ENCODE measurements around the gene RNF38. TPM values are rescaled to one million over a fixed set of nuclear protein-coding genes. Genes with fewer than 3 reads are reported as not detected.

RNF38 gene
- total RNA-seq, 4 donors from 2014 or later: 40.7 to 63.1 (median 49.1) TPM

GRCh38 chr9:36443581-36443980, 43.5 kb upstream of the RNF38 start:
- no peaks in the 10 kb centered on the region for H3K36me3 ChIP-seq
- H3K9me3 ChIP-seq: no peaks in the 10 kb centered on the region
- H3K4me3 ChIP-seq: no peak overlapping the region
- TF ChIP-seq CTCF (IDR thresholded peaks at IDR 0.05) (no peak), POLR2AphosphoS5 (IDR thresholded peaks at IDR 0.05) (no peak), POLR2A (IDR thresholded peaks at IDR 0.05; ENCODE audit: low read depth) (no peak), EP300 (IDR thresholded peaks at IDR 0.05) (no peak)
- intact Hi-C loops (cut with DNase I): no loop called here
- DNase-seq (ENCODE audit: extremely low spot score): no peak
- no peak overlapping the region for H3K27ac ChIP-seq (replicated peaks in 1 of 4)
- 74% methylated on average over 4 of the region's 4 CpGs for WGBS
- H3K27me3 ChIP-seq: no peaks in the 10 kb centered on the region
- H3K4me1 ChIP-seq: peaks cover 7 to 29% (median 14%) of the 10 kb centered on the region in 4 donors

- no peak for DNase-seq (ENCODE audit: extremely low spot score)
- Histone ChIP-seq H3K36me3 (no peaks in the 10 kb centered on the region), H3K4me1 (peaks cover 4 to 24% (median 10%) of the 10 kb centered on the region in 4 donors), H3K4me3 (no peak overlapping the region), H3K27ac (replicated peaks in 1 of 4) (no peak overlapping the region), H3K27me3 (no peaks in the 10 kb centered on the region), H3K9me3 (no peaks in the 10 kb centered on the region)
- intact Hi-C loops (cut with DNase I): no loop called here
- TF ChIP-seq CTCF (IDR thresholded peaks at IDR 0.05) (no peak), POLR2AphosphoS5 (IDR thresholded peaks at IDR 0.05) (no peak), POLR2A (IDR thresholded peaks at IDR 0.05; ENCODE audit: low read depth) (no peak), EP300 (IDR thresholded peaks at IDR 0.05) (no peak)
- 95% methylated on average over 6 of the region's 6 CpGs for WGBS
Measured at GRCh38 chr9:36442710-36443109, 42.6 kb upstream of the RNF38 start.

GRCh38 chr9:36441966-36442365, 41.9 kb upstream of the RNF38 start:
- Histone ChIP-seq H3K27ac (replicated peaks in 1 of 4) (no peak overlapping the region), H3K4me3 (no peak overlapping the region), H3K36me3 (no peaks in the 10 kb centered on the region), H3K4me1 (peaks cover 0 to 24% (median 7%) of the 10 kb centered on the region in 4 donors), H3K27me3 (no peaks in the 10 kb centered on the region), H3K9me3 (no peaks in the 10 kb centered on the region)
- intact Hi-C loops (cut with DNase I): no loop called here
- DNase-seq (ENCODE audit: extremely low spot score): no peak
- TF ChIP-seq CTCF (IDR thresholded peaks at IDR 0.05) (no peak), POLR2A (IDR thresholded peaks at IDR 0.05; ENCODE audit: low read depth) (no peak), EP300 (IDR thresholded peaks at IDR 0.05) (no peak), POLR2AphosphoS5 (IDR thresholded peaks at IDR 0.05) (no peak)
- WGBS: 37% methylated on average over 2 of the region's 2 CpGs

GRCh38 chr9:36438536-36439236, 38.6 kb upstream of the RNF38 start:
- DNase-seq (ENCODE audit: extremely low spot score): no peak
- 83% methylated on average over 3 of the region's 3 CpGs for WGBS
- intact Hi-C loops (cut with DNase I): no loop called here
- Histone ChIP-seq H3K9me3 (no peaks in the 10 kb centered on the region), H3K4me1 (peaks cover 0 to 20% (median 9%) of the 10 kb centered on the region in 4 donors), H3K36me3 (no peaks in the 10 kb centered on the region), H3K27me3 (no peaks in the 10 kb centered on the region), H3K27ac (replicated peaks in 1 of 4) (no peak overlapping the region), H3K4me3 (no peak overlapping the region)
- TF ChIP-seq POLR2A (IDR thresholded peaks at IDR 0.05; ENCODE audit: low read depth): no peak
- TF ChIP-seq EP300 (IDR thresholded peaks at IDR 0.05): no peak
- no peak for TF ChIP-seq POLR2AphosphoS5 (IDR thresholded peaks at IDR 0.05)
- no peak for TF ChIP-seq CTCF (IDR thresholded peaks at IDR 0.05)

- Histone ChIP-seq H3K27ac (replicated peaks in 1 of 4) (no peak overlapping the region), H3K27me3 (no peaks in the 10 kb centered on the region), H3K9me3 (no peaks in the 10 kb centered on the region), H3K4me3 (no peak overlapping the region), H3K36me3 (no peaks in the 10 kb centered on the region), H3K4me1 (peaks cover 0 to 16% (median 9%) of the 10 kb centered on the region in 4 donors)
- DNase-seq (ENCODE audit: extremely low spot score): no peak
- TF ChIP-seq EP300 (IDR thresholded peaks at IDR 0.05) (no peak), POLR2A (IDR thresholded peaks at IDR 0.05; ENCODE audit: low read depth) (no peak), CTCF (IDR thresholded peaks at IDR 0.05) (no peak), POLR2AphosphoS5 (IDR thresholded peaks at IDR 0.05) (no peak)
- intact Hi-C loops (cut with DNase I): no loop called here
- 79% methylated on average over 3 of the region's 3 CpGs for WGBS
Measured at GRCh38 chr9:36437790-36438189, 37.7 kb upstream of the RNF38 start.
